HG03039 (cell line): Measurements from ENCODE around the gene ZC3H13.
"Not testable (repeated sequence)": the region's sequence is repeated elsewhere in the genome, so short reads cannot be mapped to it uniquely, and the experiment has no call there.

Experiments
- ATAC-seq: cut with Tn5 transposase; IDR thresholded peaks from one replicate; pipeline ENCODE4 v1.9.1; 2021; ENCODE audit warnings: mild to moderate bottlenecking, moderate library complexity; ENCODE audit not compliant: unreplicated experiment

Gene ZC3H13

GRCh38 chr13:46015366-46015765 lies 37.2 kb downstream of the ZC3H13 start:
- no peak for ATAC-seq

GRCh38 chr13:46012404-46012803 lies 40.1 kb downstream of the ZC3H13 start:
- no peak for ATAC-seq

GRCh38 chr13:46010148-46010547 lies 42.4 kb downstream of the ZC3H13 start:
- no peak for ATAC-seq

- no peak for ATAC-seq
Observed at GRCh38 chr13:46008631-46009030, 43.9 kb downstream of the ZC3H13 start.

GRCh38 chr13:46006688-46007452 lies 45.7 kb downstream of the ZC3H13 start:
- no peak for ATAC-seq

GRCh38 chr13:46004491-46004890 lies 48.1 kb downstream of the ZC3H13 start:
- no peak for ATAC-seq

- no peak for ATAC-seq
Observed at GRCh38 chr13:45996631-45997030, 55.9 kb downstream of the ZC3H13 start.

GRCh38 chr13:45995245-45995644 lies 57.3 kb downstream of the ZC3H13 start:
- no peak for ATAC-seq

GRCh38 chr13:45994752-45995151 lies 57.8 kb downstream of the ZC3H13 start:
- ATAC-seq: no peak

GRCh38 chr13:45989607-45990006 lies 62.9 kb downstream of the ZC3H13 start:
- ATAC-seq: no peak

- ATAC-seq: not testable (repeated sequence)
Observed at GRCh38 chr13:45981127-45981526, 71.4 kb downstream of the ZC3H13 start.

- ATAC-seq: no peak
Observed at GRCh38 chr13:45975337-45975736, 77.2 kb downstream of the ZC3H13 start.

- ATAC-seq: no peak
Observed at GRCh38 chr13:45974500-45974899, 78.0 kb downstream of the ZC3H13 start.

GRCh38 chr13:45967589-45967988 lies 85.0 kb downstream of the ZC3H13 start:
- no peak for ATAC-seq

- ATAC-seq: no peak
Observed at GRCh38 chr13:45966715-45967114, 85.8 kb downstream of the ZC3H13 start.

- ATAC-seq: no peak
Observed at GRCh38 chr13:45961468-45961867, 91.1 kb downstream of the ZC3H13 start.

GRCh38 chr13:45954836-45955800 lies 97.4 kb downstream of the ZC3H13 start:
- no peak for ATAC-seq

- ATAC-seq: no peak
Observed at GRCh38 chr13:45953082-45953481, 99.5 kb downstream of the ZC3H13 start.

- ATAC-seq: no peak
Observed at GRCh38 chr13:45951724-45952123, 100.8 kb downstream of the ZC3H13 start.

- ATAC-seq: no peak
Observed at GRCh38 chr13:45951166-45951565, 101.4 kb downstream of the ZC3H13 start.

GRCh38 chr13:45950386-45951000 lies 102.1 kb downstream of the ZC3H13 start:
- no peak for ATAC-seq
